ENCODE results near the gene SCMH1.

SCMH1 gene

DNA sequence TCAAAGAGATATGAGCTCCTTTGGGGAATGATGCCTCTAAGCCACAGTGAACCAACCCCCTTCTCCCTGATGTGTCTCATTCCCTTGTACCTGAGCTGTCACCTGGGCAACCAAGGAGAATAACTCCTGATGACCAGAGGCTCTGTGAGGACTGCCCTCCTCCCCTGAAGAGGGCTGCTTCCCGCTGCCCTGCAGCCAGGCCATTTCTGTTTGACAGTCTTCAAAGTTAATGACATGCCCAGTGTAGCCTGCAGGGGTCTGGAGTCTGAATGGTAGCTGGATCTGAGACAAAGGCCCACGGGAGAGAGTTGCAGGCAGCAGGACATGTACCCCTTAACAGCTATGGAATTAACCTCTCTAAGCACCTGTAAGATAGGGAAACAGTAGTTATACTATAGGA lies 217.2 kb downstream of the SCMH1 start:
- DNase-seq (ENCODE audit: low read depth) = no peak

GRCh38 chr1:41023279-41023990 lies 218.7 kb downstream of the SCMH1 start:
- no peak for DNase-seq (ENCODE audit: low read depth)

DNA sequence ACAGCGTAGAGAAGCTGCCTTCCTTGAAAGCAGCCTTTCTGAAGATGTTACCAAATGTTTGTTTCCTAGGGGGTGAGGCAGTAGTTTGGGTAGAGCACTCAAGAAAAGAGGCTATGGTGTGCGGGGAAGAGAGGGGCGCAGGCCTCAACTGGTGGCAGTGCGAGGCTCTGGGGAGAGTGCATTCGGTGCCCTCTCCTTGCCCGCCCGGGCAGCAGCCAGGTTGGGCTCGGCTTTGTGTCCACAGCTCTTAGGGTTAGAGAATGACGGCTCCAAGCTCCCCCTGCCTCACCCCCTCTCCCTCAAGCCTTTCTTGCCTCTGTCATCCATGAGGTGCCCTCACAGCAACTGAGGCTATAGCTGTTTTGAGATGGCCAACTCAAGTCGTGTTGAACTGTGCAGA lies 219.7 kb downstream of the SCMH1 start:
- no peak for DNase-seq (ENCODE audit: low read depth)

DNA sequence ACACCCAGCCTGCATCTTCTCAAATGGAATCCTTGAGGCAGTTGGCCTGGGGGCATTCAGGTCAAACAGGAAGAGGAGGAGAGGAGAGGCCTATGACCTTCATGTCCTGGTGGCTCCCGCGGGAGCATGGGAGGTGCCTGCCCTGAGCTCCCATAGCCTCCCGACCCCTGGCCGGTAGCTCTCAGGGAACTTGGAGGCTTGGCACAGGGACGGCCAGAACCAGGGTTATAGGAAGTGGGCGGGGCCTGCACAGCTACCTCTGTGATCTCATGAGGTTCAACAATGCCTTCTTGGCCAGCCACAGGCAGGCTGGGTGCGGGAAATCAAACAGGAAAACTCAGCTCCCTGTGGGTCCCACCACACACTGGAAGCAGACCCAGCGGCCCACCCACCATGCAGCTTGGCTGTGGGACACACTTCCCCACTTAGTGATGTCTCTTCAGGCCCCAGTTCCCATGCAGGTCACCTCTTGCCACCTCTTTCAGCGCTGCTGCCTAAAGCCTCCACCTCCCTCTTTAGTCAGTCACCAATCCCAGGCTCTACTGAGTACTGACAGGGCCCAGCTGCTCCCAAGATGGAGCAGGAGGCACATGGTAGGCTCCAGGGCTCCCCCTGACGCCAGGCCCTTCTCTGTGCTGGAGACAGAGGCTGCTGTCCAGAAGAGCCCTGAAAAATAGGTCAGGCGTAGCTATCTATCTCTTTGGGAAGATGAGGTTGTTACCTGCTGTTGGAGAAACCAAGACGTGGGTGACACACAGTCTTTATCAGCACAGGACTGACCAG lies 220.4 kb downstream of the SCMH1 start, which contains the start of gene SLFNL1:
SLFNL1 (minus strand) TSS at position 200 of the 783 bp plus-strand sequence. CDS start 1,065 bp downstream, outside the sequence.
- peak; percentile 15 for DNase-seq (ENCODE audit: low read depth)

GRCh38 chr1:41020654-41021053 lies 221.5 kb downstream of the SCMH1 start:
- DNase-seq (ENCODE audit: low read depth) = no peak

- DNase-seq (ENCODE audit: low read depth) = no peak
Measured at GRCh38 chr1:41020109-41020576, 222.0 kb downstream of the SCMH1 start.

DNA sequence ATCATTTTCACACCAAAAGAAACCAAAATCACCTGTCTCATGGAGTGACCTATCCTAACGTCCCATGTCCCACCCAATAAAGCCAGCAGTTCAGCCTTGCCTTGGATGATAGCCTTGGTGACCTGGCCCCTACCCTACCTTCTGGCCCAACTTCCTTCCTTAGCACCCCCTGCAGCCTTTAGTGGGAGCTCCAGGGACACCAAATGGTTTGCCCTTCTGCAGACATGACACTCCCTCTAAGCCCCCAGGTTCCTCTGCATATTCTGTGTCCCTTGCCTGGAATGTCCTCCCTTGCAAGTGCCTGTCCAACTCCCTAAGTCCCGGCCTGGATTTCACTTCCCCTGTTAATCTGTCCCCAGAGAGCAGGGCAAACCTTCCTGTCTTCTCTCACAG lies 222.8 kb downstream of the SCMH1 start:
- DNase-seq (ENCODE audit: low read depth) = no peak

GRCh38 chr1:41018018-41018410 lies 224.1 kb downstream of the SCMH1 start:
- no peak for DNase-seq (ENCODE audit: low read depth)

GRCh38 chr1:41017141-41018017 lies 224.7 kb downstream of the SCMH1 start:
- DNase-seq (ENCODE audit: low read depth) = no peak

DNA sequence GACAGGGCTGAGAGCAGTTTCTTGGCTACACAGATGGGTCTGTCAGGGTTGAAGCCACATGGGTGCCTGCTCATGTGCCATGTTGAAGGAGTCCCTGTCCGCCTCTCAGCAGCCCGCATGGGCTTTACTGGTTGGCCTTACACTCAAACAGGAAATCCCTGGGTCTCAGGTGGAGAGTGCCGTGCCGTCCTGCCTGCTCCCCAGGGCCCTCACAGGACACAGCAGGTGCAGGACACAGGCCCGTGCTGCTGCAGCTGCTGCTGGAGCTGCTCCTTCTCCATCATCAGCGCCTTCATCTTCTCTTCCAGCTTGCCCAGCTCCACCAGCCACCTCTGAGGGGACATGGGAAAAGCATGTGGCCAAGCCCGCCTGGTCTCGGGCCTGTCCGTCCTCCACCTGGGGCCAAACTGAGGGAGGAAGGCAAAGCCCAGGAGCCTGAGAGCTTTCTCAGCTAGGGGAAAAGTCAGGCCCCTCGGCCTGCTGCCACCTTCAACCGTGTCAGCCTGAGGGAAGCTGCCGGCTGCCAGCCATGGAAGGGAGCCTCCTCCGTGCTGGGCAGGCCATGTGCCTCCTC lies 226.1 kb downstream of the SCMH1 start:
- no peak for DNase-seq (ENCODE audit: low read depth)

DNA sequence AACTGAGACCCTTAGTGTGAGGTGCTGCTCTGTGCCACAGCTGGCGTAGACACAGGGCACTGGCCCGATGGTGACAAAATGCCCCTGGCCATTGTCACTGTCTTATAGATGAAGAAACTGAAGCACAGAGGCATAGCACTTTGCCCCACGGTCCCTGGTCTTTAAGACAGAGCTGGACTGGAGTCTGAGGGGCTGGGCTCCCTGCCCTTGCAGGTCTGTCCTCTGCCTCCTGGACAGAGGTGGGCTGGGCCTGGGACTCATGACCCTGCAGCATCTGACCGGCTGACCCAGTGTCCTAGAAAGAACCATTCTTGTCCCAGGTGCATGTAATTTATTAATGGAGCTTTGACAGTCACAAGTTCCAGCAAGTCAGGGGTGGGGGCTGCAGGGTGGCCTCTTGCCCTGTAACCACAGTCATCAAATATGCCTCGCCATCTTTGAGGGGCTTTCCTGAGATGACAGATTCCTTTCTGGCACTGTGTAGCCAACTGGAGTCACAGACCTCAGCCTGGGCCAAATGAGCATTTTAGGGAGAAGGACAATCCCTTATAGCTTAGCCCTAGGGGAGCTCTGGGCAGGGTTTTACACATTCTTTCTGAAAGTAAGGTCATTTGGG lies 226.7 kb downstream of the SCMH1 start:
- no peak for DNase-seq (ENCODE audit: low read depth)

- no peak for DNase-seq (ENCODE audit: low read depth)
Measured at GRCh38 chr1:41014871-41015270, 227.2 kb downstream of the SCMH1 start.

DNA sequence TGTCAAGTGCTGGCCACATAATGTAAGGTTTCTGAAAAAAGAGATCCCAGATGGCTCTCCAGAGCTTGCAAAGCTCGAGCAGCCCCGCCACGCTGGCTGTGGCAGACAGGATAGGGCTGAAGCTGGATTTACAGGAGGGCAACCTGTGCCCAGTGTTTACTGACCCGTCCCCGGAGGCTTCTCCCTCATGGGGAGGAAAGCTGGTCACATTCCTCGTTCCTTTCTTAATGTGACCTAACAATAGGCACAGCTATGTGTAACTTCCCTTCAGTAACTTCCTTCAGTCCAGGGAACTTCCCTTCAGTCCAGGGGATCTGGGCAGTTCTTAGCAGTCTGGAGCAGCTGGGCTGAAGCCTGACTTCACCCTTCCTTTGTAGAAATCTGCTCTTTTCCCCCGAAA lies 228.3 kb downstream of the SCMH1 start:
- no peak for DNase-seq (ENCODE audit: low read depth)

GRCh38 chr1:41013024-41013423 lies 229.1 kb downstream of the SCMH1 start:
- DNase-seq (ENCODE audit: low read depth) = no peak

- no peak for DNase-seq (ENCODE audit: low read depth)
Measured at GRCh38 chr1:41010345-41010744, 231.8 kb downstream of the SCMH1 start.

DNA sequence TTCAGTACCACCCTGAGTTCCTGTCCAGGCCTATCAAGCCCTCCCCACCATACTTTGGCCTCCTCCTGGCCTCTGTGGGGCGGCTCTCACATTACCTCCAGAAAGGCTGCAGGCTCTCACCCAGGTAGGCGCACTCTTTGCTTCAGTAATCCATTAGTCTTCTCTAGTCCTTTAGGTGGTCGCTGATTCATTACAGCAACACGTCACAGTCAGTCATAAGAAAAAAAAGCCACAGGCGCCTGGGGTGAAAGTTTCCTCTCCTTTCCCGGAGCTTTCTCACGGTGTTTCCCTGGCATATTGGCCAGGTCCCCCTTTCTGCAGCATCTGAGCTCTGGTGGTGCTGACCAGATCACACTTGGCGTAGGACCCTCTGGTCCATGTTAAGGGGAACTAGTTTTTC lies 232.6 kb downstream of the SCMH1 start:
- no peak for DNase-seq (ENCODE audit: low read depth)

DNA sequence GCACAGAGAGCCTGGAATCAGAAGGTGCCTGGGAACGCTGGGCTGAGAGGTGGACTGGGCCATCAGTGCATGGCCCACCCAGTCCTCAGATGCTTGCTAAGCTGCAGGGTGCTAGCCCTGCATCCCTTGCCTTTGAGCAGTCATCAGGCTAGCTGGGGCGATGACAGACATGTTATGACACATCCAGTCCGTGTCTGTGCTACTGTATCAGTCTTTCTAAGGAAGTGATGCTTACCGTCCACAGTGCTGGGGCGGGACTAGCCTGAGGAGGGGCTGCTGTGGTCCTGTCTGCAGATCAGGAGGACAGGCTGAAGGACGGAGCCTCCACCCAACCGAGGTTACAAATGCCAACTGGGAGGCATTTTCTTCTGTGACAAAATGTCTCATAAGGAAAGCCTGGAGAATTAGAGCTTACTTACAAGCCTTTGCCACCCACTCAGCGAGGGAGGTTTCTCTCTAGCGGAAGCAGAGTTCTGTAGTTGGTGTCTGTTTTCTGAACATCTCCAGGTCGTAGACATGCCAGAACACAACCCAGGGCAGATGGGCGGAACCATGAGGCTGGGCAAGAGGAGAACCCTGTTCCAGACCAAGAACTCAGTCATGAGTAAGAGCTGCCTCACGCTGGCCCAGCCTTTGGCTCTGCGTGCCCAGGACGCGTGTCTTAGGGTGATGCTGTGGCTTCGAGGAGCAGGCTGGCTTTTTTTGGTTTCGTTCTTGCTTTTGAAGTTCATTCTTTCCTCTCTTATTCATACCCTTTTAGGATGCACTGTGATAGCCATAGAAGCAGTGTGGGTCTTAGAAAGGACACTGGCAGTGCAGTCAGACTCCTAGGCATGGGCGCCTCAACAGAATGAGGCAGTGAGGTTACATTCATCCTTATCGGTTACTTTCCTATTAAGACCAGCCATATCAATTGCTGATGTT lies 234.9 kb downstream of the SCMH1 start:
- no peak for DNase-seq (ENCODE audit: low read depth)

GRCh38 chr1:41005876-41006275 lies 236.2 kb downstream of the SCMH1 start:
- DNase-seq (ENCODE audit: low read depth) = no peak

DNA sequence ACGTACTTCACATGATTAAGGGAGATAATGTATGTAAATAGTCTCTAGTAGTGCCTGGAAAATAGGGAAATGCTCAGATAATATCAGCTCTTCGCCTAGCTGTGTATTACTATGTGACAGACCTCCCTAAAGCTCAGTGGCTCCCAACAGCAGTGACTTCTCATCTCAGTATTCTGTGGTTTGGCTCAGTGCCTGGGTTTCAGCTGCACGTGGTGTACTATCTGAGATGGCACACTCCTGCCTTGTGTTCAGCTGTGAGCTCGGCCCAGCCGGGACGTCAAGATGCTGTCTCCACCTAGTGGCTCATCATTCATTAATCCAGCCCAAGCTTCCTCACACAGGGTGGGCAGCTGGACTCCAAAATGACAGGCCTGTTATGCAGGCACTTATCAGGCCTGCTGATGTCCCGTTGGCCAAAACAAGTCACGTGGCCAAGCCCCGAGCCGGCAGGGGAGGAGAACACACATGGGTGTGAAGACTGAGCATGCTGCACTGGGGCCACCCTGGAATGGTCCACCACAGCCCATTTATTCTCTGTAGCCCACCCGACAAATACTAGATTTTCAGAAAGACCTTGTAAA lies 238.4 kb downstream of the SCMH1 start:
- peak; percentile 98 for DNase-seq (ENCODE audit: low read depth)

DNA sequence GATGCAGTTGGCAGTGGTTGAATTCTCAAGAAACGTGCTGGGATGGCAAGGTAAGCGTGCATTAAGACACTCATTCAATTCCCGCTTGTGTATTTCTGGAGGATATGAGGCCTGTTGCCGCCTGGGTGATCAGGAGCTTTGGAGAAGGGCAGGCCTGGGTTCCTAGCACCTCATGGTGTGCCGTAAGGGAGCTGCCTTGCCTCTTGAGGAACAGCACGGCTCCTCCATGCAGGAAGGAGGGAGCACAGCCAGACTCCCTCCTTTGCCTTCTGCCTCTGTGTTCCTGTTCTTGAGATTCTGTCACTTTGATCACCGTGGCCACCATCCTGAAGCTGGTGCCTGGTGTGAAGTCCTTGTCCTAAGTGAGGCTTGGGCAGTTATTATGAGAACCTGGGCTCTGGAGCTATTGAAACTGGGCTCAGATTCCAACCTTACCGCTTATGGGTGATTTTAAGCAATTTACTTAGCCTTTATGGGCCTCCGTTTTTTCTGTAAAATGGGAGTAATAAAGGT lies 238.9 kb downstream of the SCMH1 start:
- DNase-seq (ENCODE audit: low read depth) = no peak
